CD14-positive monocyte (primary cell): ENCODE data around the gene HIPK3. TPM values are rescaled to one million over a fixed set of nuclear protein-coding genes. Genes with fewer than 3 reads are reported as not detected.

Source experiments
- DNase-seq, 3 donors: peaks; one replicate each; pipeline ENCODE4 v3.0.0-alpha.2; 2011 to 2022
- H2AFZ ChIP-seq: 2 replicates; pipeline ENCODE4 v1.6.0; 2012; ENCODE audit warnings: mild to moderate bottlenecking, low read depth, low read length, inconsistent platforms; ENCODE audit not compliant: insufficient read depth, poor library complexity, severe bottlenecking
- H3K27ac ChIP-seq, 2 donors: 1 replicate in 1 of 2; 2 replicates in 1 of 2; pipeline ENCODE4 v1.5.1; 2012 to 2013; ENCODE audit warnings: low read length in 2 of 2, control low read depth in 1 of 2, inconsistent platforms in 1 of 2, low read depth in 1 of 2, mild to moderate bottlenecking in 1 of 2
- H3K27me3 ChIP-seq, 2 donors: one replicate each; pipeline versions ENCODE4 v1.6.0 to v1.6.1; 2011 to 2013; ENCODE audit warnings: low read length in 2 of 2; ENCODE audit not compliant: control insufficient read depth in 2 of 2, insufficient read depth in 2 of 2
- H3K36me3 ChIP-seq, 2 donors: replicated peaks in 1 of 2; 1 replicate in 1 of 2; 2 replicates in 1 of 2; pipeline versions ENCODE4 v1.5.1 to v1.6.1; 2012 to 2013; ENCODE audit warnings: low read length in 2 of 2, control low read depth in 1 of 2, inconsistent platforms in 1 of 2, mild to moderate bottlenecking in 1 of 2; ENCODE audit not compliant: insufficient read depth in 2 of 2, control insufficient read depth in 1 of 2
- H3K4me1 ChIP-seq, 2 donors: 1 replicate in 1 of 2; 2 replicates in 1 of 2; pipeline versions ENCODE4 v1.5.1 to v1.6.1; 2012 to 2013; ENCODE audit warnings: low read length in 2 of 2, control low read depth in 1 of 2, inconsistent platforms in 1 of 2, mild to moderate bottlenecking in 1 of 2, moderate library complexity in 1 of 2; ENCODE audit not compliant: insufficient read depth in 2 of 2, control insufficient read depth in 1 of 2
- H3K4me2 ChIP-seq: replicated peaks from 2 replicates; pipeline ENCODE3; 2012; ENCODE audit warnings: low read length, moderate library complexity, mild to moderate bottlenecking; ENCODE audit not compliant: poor library complexity, severe bottlenecking; ENCODE audit errors: extremely low read depth
- H3K4me3 ChIP-seq, 3 experiments: fragments of 200-600 bp in 1 of 3; sonication (generic) in 1 of 3; replicated peaks in 1 of 3; 1 replicate in 2 of 3; 2 replicates in 1 of 3; pipeline ENCODE4 v1.5.1; 2011 to 2013; ENCODE audit warnings: low read length in 3 of 3, mild to moderate bottlenecking in 3 of 3, control low read depth in 2 of 3, low read depth in 2 of 3, inconsistent platforms in 1 of 3, moderate library complexity in 1 of 3
- H3K79me2 ChIP-seq: 2 replicates; pipeline ENCODE4 v1.6.0; 2012; ENCODE audit warnings: mild to moderate bottlenecking, control low read depth, inconsistent platforms, low read length, moderate library complexity; ENCODE audit not compliant: insufficient read depth
- H3K9ac ChIP-seq: 2 replicates; pipeline ENCODE4 v1.6.0; 2017; ENCODE audit warnings: low read length, mild to moderate bottlenecking; ENCODE audit not compliant: insufficient read depth, poor library complexity, severe bottlenecking
- H3K9me3 ChIP-seq, 2 donors: replicated peaks in 1 of 2; 1 replicate in 1 of 2; 2 replicates in 1 of 2; pipeline versions ENCODE4 v1.5.1 to v1.6.1; 2012 to 2013; ENCODE audit warnings: low read length in 2 of 2, control low read depth in 1 of 2; ENCODE audit not compliant: control insufficient read depth in 1 of 2, insufficient read depth in 1 of 2
- H4K20me1 ChIP-seq: 2 replicates; pipeline ENCODE4 v1.6.0; 2012; ENCODE audit warnings: mild to moderate bottlenecking, low read length, control low read depth, moderate library complexity; ENCODE audit not compliant: insufficient read depth
- H3K27ac Mint-ChIP-seq, 7 donors: one replicate each; pipeline ENCODE4 v1.8.0; 2020; ENCODE audit warnings: mild to moderate bottlenecking in 7 of 7, mixed read lengths in 7 of 7, moderate library complexity in 6 of 7, inconsistent platforms in 2 of 7
- H3K27me3 Mint-ChIP-seq, 3 donors: one replicate each; pipeline ENCODE4 v1.8.0; 2021 to 2022; ENCODE audit warnings: low read depth in 3 of 3, mild to moderate bottlenecking in 3 of 3, mixed read lengths in 3 of 3, moderate library complexity in 3 of 3, inconsistent platforms in 1 of 3
- H3K36me3 Mint-ChIP-seq, 2 donors: one replicate each; pipeline ENCODE4 v1.8.0; 2020; ENCODE audit warnings: mixed read lengths in 2 of 2, inconsistent platforms in 1 of 2, mild to moderate bottlenecking in 1 of 2
- H3K4me1 Mint-ChIP-seq: one replicate; pipeline ENCODE4 v1.8.0; 2020; ENCODE audit warnings: mild to moderate bottlenecking, mixed read lengths
- H3K4me3 Mint-ChIP-seq, 2 donors: one replicate each; pipeline ENCODE4 v1.8.0; 2020; ENCODE audit warnings: mild to moderate bottlenecking in 2 of 2, mixed read lengths in 2 of 2, moderate library complexity in 1 of 2
- H3K9me3 Mint-ChIP-seq, 7 donors: one replicate each; pipeline ENCODE4 v1.8.0; 2020 to 2022; ENCODE audit warnings: mixed read lengths in 7 of 7, mild to moderate bottlenecking in 6 of 7, moderate library complexity in 6 of 7, inconsistent platforms in 2 of 7
- WGBS: methylation state at CpG from one replicate; pipeline ENCODE4 v1.1.5; 2013; ENCODE audit warnings: missing lambda C conversion rate; ENCODE audit not compliant: insufficient coverage; 5-methylcytosine and 5-hydroxymethylcytosine counted together
- intact Hi-C, 2 donors: fragments of 100-400 bp; cut with micrococcal nuclease; formaldehyde crosslinking; loops; one replicate each; pipeline versions ENCODE4 v1.15.0 to v1.15.1; 2023
- polyA plus RNA-seq, 3 donors: library from polyadenylated mRNA; depleted of rRNA in 1 of 3; unstranded in 2 of 3; stranded (reverse) in 1 of 3; fragments of 300-500 nt in 2 of 3; fragments of >200 nt in 1 of 3; fragmentation: Illumina TruSeq in 2 of 3; gene quantifications; 1 replicate in 2 of 3; 2 replicates in 1 of 3; pipeline ENCODE4 v1.2.3, GENCODE V29; 2012 to 2021
- TF ChIP-seq, protein P1 (sequence below): fragments of 200-600 bp; IDR thresholded peaks from one replicate; pipeline ENCODE4 v1.8.0; 2022; ENCODE audit warnings: antibody characterized with exemption, mild to moderate bottlenecking

HIPK3 gene
- polyA plus RNA-seq, 3 donors = 62.0 to 68.6 (median 63.5) TPM

DNA sequence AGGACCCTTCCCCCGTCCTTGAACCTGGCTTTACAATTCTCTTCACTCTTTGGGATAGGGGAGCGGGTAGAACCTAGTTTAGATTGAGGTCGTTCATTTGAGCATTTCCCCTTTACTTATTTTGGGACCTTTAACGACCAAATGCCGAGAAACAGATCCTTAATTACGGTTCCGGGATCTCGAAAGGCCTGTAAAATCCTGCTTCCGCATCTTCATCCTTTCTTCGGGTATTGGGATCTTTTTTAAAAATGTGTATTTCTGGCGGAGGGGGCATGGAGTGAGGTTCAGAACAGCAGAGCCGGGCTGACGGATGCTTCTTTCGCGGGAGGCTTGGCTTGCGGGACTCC lies 395 bp upstream of the HIPK3 start:
- TF ChIP-seq, protein P1, sequence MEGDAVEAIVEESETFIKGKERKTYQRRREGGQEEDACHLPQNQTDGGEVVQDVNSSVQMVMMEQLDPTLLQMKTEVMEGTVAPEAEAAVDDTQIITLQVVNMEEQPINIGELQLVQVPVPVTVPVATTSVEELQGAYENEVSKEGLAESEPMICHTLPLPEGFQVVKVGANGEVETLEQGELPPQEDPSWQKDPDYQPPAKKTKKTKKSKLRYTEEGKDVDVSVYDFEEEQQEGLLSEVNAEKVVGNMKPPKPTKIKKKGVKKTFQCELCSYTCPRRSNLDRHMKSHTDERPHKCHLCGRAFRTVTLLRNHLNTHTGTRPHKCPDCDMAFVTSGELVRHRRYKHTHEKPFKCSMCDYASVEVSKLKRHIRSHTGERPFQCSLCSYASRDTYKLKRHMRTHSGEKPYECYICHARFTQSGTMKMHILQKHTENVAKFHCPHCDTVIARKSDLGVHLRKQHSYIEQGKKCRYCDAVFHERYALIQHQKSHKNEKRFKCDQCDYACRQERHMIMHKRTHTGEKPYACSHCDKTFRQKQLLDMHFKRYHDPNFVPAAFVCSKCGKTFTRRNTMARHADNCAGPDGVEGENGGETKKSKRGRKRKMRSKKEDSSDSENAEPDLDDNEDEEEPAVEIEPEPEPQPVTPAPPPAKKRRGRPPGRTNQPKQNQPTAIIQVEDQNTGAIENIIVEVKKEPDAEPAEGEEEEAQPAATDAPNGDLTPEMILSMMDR = no peak
- peak overlapping the region; percentile 88 for H2AFZ ChIP-seq
- H3K27ac Mint-ChIP-seq = peak overlapping the region; percentile 97 to 99 (median 98)
- H3K9me3 ChIP-seq = no peaks in the 10 kb centered on the region
- peaks cover 31% of the 10 kb centered on the region for H4K20me1 ChIP-seq
- peaks cover 3 to 6% of the 10 kb centered on the region in 2 donors for H3K36me3 Mint-ChIP-seq
- peaks cover 60% of the 10 kb centered on the region for H3K79me2 ChIP-seq
- intact Hi-C loops = loop anchor here (5.0 to 10.0 kb wide), 5 partner anchors 44 to 798 kb away; partner anchors contain the start of gene CAPRIN1 (in 1 of the 2)
- peak overlapping the region; percentile 87 for H3K4me2 ChIP-seq
- peaks cover 44% of the 10 kb centered on the region for H3K4me1 Mint-ChIP-seq
- H3K9ac ChIP-seq = peak overlapping the region; percentile 100
- H3K27ac ChIP-seq = peak overlapping the region; percentile 99
- no peaks in the 10 kb centered on the region for H3K27me3 Mint-ChIP-seq
- peak overlapping the region; percentile 90 to 96 for H3K4me3 Mint-ChIP-seq
- under 1% methylated on average over 8 of the region's 16 CpGs for WGBS
- H3K36me3 ChIP-seq = no peaks in the 10 kb centered on the region
- no peak for DNase-seq
- H3K9me3 Mint-ChIP-seq = no peaks in the 10 kb centered on the region
- no peaks in the 10 kb centered on the region for H3K27me3 ChIP-seq
- peaks cover 36 to 46% of the 10 kb centered on the region in 2 donors for H3K4me1 ChIP-seq
- peak overlapping the region; percentile 86 to 99 (median 96) for H3K4me3 ChIP-seq

DNA sequence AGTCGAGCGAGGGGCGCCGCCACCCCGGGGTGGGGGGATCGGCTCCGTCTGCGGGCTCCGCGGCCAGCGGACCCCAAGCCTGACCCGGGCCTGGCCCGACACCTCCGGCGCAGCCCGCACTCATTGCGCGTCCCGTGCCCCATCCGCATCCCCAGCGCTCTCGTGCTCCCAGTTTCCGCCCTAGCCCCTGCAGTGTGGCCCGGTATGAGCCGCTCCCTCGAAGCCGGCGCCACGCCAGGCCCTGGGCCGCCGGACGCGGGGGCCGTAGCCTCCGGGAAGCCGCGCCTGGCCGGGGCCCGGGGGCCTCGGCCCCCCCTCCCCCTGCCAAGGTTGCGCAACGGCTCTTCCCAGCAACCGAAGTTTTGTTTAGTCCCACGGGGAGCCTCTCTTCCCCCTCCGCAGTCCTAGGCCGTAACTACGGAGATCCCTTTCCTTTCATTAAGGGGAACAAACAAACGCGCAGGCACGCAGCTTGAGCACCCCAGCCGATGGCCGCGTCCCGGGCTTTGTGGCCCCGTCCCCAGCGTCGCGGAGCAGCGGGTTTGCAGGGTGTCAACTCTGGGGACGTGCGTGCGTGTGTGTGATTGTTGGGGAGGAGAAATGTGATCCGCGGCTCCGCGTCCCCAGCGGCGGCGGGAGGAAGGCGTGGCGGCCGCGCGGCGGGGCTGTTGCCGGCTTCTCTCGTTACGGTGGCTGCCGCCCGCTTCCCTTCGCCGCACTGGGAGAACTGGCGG lies 883 bp downstream of the HIPK3 start:
- H3K27ac ChIP-seq = peak overlapping the region; percentile 99
- peaks cover 55% of the 10 kb centered on the region for H3K4me1 Mint-ChIP-seq
- H4K20me1 ChIP-seq = peaks cover 44% of the 10 kb centered on the region
- H3K9me3 Mint-ChIP-seq = no peaks in the 10 kb centered on the region
- peak overlapping the region; percentile 98 to 100 (median 99) for H3K27ac Mint-ChIP-seq
- 0% methylated on average over 81 of the region's 83 CpGs for WGBS
- H3K79me2 ChIP-seq = peaks cover 73% of the 10 kb centered on the region
- no peaks in the 10 kb centered on the region for H3K9me3 ChIP-seq
- H3K4me3 Mint-ChIP-seq = peak overlapping the region; percentile 99
- H3K4me1 ChIP-seq = peaks cover 49 to 59% of the 10 kb centered on the region in 2 donors
- H3K36me3 ChIP-seq = no peaks in the 10 kb centered on the region
- no peaks in the 10 kb centered on the region for H3K27me3 Mint-ChIP-seq
- peak overlapping the region; percentile 87 for H3K4me2 ChIP-seq
- intact Hi-C loops = loop anchor here (2.0 to 10.0 kb wide), 6 partner anchors 46 to 797 kb away; partner anchors contain the start of genes CAPRIN1 (in 1 of the 2) and CSTF3 (in 1 of the 2)
- H3K9ac ChIP-seq = peak overlapping the region; percentile 100
- peak; percentile 89 to 91 (median 91) for DNase-seq
- TF ChIP-seq, protein P1 = no peak
- peak overlapping the region; percentile 86 to 98 (median 96) for H3K4me3 ChIP-seq
- H2AFZ ChIP-seq = peak overlapping the region; percentile 48
- H3K36me3 Mint-ChIP-seq = peaks cover 3 to 10% of the 10 kb centered on the region in 2 donors
- no peaks in the 10 kb centered on the region for H3K27me3 ChIP-seq
